ENCODE data around the gene PLCB2.

Gene PLCB2

GRCh38 chr15:40280260-40281056, 27.3 kb downstream of the PLCB2 start:
- FAIRE-seq (no peak), DNase-seq (ENCODE audit: insufficient read length) (no peak)
- no peak for TF ChIP-seq POLR2A (IDR thresholded peaks at IDR 0.05; ENCODE audit: low read depth, low read length)
- no peak for TF ChIP-seq POLR2AphosphoS5 (IDR thresholded peaks at IDR 0.05; ENCODE audit: low read depth, low read length)
- TF ChIP-seq TAF1 (IDR thresholded peaks at IDR 0.05; ENCODE audit: borderline replicate concordance, low read depth, low read length) = no peak

DNA sequence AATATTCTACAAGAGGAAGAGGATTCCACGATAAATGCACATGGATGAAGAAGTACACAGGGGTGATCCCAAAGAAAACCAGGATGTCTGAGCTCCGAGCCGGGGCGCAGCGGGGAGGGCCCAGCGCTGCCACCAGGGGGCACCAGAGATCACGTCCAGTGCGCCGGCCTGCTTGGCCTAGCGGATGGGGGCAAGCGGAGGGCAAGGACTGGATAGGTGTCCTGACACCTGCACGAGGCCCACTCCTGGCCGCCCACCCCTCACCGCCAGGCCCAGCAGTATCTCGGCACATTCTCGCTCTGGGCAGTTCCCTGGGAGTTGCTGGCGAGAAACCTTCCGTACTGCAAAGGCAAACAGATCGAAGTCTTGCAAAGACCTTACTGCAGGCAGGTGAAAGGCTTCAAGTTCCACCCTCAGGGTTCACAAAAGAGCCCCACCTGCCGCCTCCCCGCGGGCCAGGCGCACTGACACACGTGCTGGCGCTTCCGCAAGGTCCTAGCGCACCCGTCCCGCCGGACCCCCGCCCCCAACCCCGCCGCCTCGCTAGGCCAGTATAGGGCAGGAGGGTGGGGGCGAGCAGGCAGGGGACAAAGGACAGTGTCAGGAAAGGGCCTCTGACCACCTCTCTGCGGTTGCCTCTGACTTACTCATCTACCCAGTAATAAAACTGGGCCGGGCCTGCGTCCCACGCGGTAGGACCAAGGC, 28.1 kb downstream of the PLCB2 start:
- peak; percentile 90 for FAIRE-seq
- TF ChIP-seq POLR2AphosphoS5 (IDR thresholded peaks at IDR 0.05; ENCODE audit: low read depth, low read length) (no peak), POLR2A (IDR thresholded peaks at IDR 0.05; ENCODE audit: low read depth, low read length) (no peak), TAF1 (IDR thresholded peaks at IDR 0.05; ENCODE audit: borderline replicate concordance, low read depth, low read length) (no peak)
- DNase-seq (ENCODE audit: insufficient read length) = peak; percentile 76

DNA sequence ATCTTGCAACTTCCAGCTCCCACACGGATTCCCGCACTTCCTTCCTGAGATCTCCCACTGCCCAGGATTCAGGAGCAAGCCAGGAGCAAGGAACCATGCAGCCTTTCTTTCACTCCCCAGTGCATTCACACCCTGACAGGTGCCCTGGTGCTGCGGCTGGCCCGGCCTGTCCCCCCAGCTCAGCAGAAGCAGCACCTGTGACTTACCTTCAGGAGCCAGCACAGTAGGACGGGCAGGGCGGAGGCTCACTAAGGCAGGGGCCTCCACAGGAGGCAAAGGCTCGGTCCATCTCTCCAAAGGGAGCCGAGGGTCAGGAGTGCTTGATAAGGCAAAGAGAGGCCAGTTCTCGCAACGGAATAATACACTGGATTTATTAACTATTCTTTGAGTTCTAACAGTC, 29.7 kb downstream of the PLCB2 start:
- TF ChIP-seq POLR2A (IDR thresholded peaks at IDR 0.05; ENCODE audit: low read depth, low read length) (no peak), TAF1 (IDR thresholded peaks at IDR 0.05; ENCODE audit: borderline replicate concordance, low read depth, low read length) (no peak), POLR2AphosphoS5 (IDR thresholded peaks at IDR 0.05; ENCODE audit: low read depth, low read length) (no peak)
- no peak for DNase-seq (ENCODE audit: insufficient read length)
- FAIRE-seq = no peak

DNA sequence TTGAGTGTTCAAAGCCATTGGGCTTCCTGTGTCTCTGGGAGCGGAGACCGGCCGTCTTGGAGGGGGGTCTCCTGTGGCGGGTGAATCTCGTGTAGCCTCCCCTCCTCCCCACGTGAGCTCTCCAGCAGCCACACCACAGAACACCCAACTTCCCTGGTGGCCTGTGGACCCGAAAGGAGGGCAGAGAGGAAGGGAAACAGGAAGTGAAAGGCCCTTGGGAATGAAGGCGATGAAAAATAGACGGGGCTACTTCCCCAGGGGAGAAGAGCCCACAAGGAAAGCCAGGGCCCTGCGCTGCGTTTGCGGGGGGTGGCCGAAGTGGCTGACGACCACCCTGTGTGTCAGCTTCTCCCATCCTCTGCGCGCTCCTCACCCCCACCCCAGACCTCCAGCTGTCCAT, 30.3 kb downstream of the PLCB2 start:
- DNase-seq (ENCODE audit: insufficient read length) (no peak), FAIRE-seq (no peak)
- no peak for TF ChIP-seq POLR2AphosphoS5 (IDR thresholded peaks at IDR 0.05; ENCODE audit: low read depth, low read length)
- TF ChIP-seq TAF1 (IDR thresholded peaks at IDR 0.05; ENCODE audit: borderline replicate concordance, low read depth, low read length) = no peak
- no peak for TF ChIP-seq POLR2A (IDR thresholded peaks at IDR 0.05; ENCODE audit: low read depth, low read length)

DNA sequence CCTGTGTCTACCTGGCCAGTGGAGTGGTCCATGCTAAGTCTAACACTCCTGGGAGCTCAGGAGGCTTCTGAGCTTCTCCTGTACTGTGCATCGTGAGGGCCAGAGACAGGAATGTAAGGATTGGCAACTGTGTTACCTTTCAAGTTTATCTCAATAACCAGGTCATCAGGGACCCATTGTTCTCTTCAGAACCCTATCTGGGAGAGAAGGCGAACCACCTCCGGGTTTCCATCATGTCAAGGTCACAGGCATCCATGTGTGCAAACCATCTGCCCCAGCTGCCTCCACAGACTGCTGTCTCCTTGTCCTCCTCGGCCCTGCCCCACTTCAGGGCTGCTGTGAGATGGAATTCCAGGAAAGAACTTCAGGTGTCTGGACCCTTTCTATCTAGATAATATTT, 30.8 kb downstream of the PLCB2 start:
- DNase-seq (ENCODE audit: insufficient read length) (no peak), FAIRE-seq (no peak)
- no peak for TF ChIP-seq POLR2A (IDR thresholded peaks at IDR 0.05; ENCODE audit: low read depth, low read length)
- TF ChIP-seq POLR2AphosphoS5 (IDR thresholded peaks at IDR 0.05; ENCODE audit: low read depth, low read length) = no peak
- no peak for TF ChIP-seq TAF1 (IDR thresholded peaks at IDR 0.05; ENCODE audit: borderline replicate concordance, low read depth, low read length)

DNA sequence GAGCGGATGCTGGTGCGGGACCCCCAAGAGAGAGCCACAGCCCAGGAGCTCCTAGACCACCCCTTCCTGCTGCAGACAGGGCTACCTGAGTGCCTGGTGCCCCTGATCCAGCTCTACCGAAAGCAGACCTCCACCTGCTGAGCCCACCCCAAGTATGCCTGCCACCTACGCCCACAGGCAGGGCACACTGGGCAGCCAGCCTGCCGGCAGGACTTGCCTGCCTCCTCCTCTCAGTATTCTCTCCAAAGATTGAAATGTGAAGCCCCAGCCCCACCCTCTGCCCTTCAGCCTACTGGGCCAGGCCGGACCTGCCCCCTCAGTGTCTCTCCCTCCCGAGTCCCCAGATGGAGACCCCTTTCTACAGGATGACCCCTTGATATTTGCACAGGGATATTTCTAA, 31.8 kb downstream of the PLCB2 start:
- no peak for FAIRE-seq
- DNase-seq (ENCODE audit: insufficient read length) = no peak

GRCh38 chr15:40275523-40275922, 32.2 kb downstream of the PLCB2 start:
- TF ChIP-seq POLR2A (IDR thresholded peaks at IDR 0.05; ENCODE audit: low read depth, low read length) = no peak
- no peak for TF ChIP-seq TAF1 (IDR thresholded peaks at IDR 0.05; ENCODE audit: borderline replicate concordance, low read depth, low read length)
- TF ChIP-seq POLR2AphosphoS5 (IDR thresholded peaks at IDR 0.05; ENCODE audit: low read depth, low read length) = no peak
- no peak for DNase-seq (ENCODE audit: insufficient read length)
- FAIRE-seq = no peak

More for the DNA sequence above, 31.8 kb downstream of the PLCB2 start:
- TF ChIP-seq POLR2AphosphoS5 (IDR thresholded peaks at IDR 0.05; ENCODE audit: low read depth, low read length) (no peak), TAF1 (IDR thresholded peaks at IDR 0.05; ENCODE audit: borderline replicate concordance, low read depth, low read length) (no peak)

DNA sequence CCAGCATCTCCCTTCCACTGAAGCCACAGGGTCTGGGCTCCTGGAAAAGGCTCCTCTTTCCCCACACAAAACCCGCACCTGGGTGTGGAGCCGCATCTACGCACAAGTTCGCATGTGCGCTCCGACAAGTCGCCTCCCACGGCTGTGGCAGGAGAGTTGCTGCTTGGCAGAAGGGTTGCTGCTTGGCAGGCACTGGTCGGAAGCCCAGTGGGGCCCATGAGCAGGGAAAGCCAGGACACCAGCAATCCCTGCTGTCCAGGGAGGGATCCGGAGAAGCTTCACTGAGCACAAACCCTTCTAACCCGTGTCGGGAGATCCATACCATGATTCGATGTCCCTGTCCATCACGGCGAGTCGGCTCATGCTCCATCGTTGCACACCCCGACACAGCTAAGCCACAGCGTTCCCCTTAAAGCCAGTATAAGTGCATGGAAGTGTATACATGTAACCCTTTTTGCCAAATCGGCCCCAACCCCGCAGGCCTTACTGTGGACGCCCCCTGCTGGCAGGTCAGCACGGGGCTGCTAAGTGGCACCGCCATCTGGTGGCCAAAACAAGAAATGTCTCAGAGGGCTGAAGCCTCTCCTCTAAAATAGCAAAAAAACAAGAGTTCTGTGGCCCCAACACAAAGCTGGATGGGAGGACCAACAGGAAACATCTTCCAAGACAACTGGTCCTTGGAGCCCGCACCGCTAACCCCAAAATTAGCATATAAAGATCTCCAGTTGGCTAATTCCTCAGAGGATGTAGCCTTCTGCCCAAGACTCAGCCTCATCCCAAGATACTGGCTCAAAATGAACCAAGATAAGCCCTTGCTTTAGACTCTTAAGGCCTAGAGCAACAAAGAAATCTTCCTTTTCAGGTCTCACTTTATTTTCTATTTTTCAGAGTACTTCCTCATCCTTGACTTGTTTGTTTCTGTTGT, 33.1 kb downstream of the PLCB2 start:
- TF ChIP-seq POLR2A (IDR thresholded peaks at IDR 0.05; ENCODE audit: low read depth, low read length) (no peak), TAF1 (IDR thresholded peaks at IDR 0.05; ENCODE audit: borderline replicate concordance, low read depth, low read length) (no peak), POLR2AphosphoS5 (IDR thresholded peaks at IDR 0.05; ENCODE audit: low read depth, low read length) (no peak)
- DNase-seq (ENCODE audit: insufficient read length) (peak; percentile 80), FAIRE-seq (peak; percentile 86)

DNA sequence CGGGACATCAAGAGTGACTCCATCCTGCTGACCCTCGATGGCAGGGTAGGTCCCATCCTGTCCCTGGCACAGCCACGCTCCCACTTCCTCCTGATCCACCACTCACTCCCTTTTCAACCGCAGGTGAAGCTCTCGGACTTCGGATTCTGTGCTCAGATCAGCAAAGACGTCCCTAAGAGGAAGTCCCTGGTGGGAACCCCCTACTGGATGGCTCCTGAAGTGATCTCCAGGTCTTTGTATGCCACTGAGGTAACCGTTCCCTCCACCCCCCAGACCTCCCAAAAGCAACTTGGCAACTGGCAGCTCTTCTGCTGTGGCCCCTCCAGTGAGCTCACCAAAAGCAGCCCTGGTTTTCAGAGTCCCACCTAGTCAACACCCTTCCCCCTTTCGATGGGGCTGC, 34.3 kb downstream of the PLCB2 start:
- no peak for TF ChIP-seq POLR2AphosphoS5 (IDR thresholded peaks at IDR 0.05; ENCODE audit: low read depth, low read length)
- no peak for TF ChIP-seq TAF1 (IDR thresholded peaks at IDR 0.05; ENCODE audit: borderline replicate concordance, low read depth, low read length)
- TF ChIP-seq POLR2A (IDR thresholded peaks at IDR 0.05; ENCODE audit: low read depth, low read length) = no peak

DNA sequence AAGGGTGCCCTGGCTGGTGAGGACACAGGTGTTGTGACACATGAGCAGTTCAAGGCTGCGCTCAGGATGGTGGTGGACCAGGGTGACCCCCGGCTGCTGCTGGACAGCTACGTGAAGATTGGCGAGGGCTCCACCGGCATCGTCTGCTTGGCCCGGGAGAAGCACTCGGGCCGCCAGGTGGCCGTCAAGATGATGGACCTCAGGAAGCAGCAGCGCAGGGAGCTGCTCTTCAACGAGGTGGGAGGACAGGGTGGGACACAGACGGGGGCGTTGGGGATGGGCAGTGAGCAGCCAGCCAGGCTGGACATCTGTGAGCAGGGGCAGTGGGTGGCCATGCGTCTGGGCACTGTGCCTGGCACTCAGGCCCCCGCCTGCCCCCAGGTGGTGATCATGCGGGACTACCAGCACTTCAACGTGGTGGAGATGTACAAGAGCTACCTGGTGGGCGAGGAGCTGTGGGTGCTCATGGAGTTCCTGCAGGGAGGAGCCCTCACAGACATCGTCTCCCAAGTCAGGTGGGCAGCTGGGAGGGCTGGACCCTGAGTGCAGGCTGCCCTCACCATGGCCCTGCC, 35.2 kb downstream of the PLCB2 start:
- FAIRE-seq = no peak
- DNase-seq (ENCODE audit: insufficient read length) = no peak

More for the DNA sequence above, 34.3 kb downstream of the PLCB2 start:
- no peak for DNase-seq (ENCODE audit: insufficient read length)
- FAIRE-seq = no peak

More for the DNA sequence above, 35.2 kb downstream of the PLCB2 start:
- TF ChIP-seq POLR2AphosphoS5 (IDR thresholded peaks at IDR 0.05; ENCODE audit: low read depth, low read length) (no peak), TAF1 (IDR thresholded peaks at IDR 0.05; ENCODE audit: borderline replicate concordance, low read depth, low read length) (no peak), POLR2A (IDR thresholded peaks at IDR 0.05; ENCODE audit: low read depth, low read length) (no peak)

Data from GM12892 (cell line).